Left ventricle myocardium superior (tissue), 1 donor: Measurements from ENCODE around the gene CSNK1E. TPM values are rescaled to one million over a fixed set of nuclear protein-coding genes. Genes with fewer than 3 reads are reported as not detected.
A peak's percentile ranks its signal among the peaks of the same experiment; 100 is the strongest.

Experiments
- ATAC-seq: fragments of 200-7000 bp; cut with Tn5 transposase; one replicate; pipeline ENCODE4 v1.9.1; 2020; ENCODE audit warnings: mild to moderate bottlenecking, moderate library complexity
- DNase-seq: peaks from one replicate; pipeline ENCODE4 v3.0.0-alpha.2; 2020
- intact Hi-C: fragments of 100-400 bp; cut with micrococcal nuclease; formaldehyde crosslinking; loops from one replicate; pipeline ENCODE4 v1.11.0; 2022
- total RNA-seq: library from RNA; stranded (reverse); fragmentation: NEBNext Ultra II Directional; extraction: Animal tissue kit (Norgen Biotek cat#: 25700); gene quantifications from one replicate; pipeline ENCODE4 v1.2.1, GENCODE V29; 2021
- donor health status: DM: no; HTN: yes; CAD: no; lungs with severe emphysema.

The CSNK1E gene
- total RNA-seq, 1 donor from 2014 or later, result 72.6 TPM

- ATAC-seq (peak; percentile 14), DNase-seq (peak; percentile 63)
- intact Hi-C loops, result no loop called here
These were observed 6.5 kb downstream of the CSNK1E start for GRCh38 chr22:38310518-38311322.

GRCh38 chr22:38309614-38310517 is 7.4 kb downstream of the CSNK1E start:
- peak; percentile 49 for DNase-seq
- peak; percentile 31 for ATAC-seq
- intact Hi-C loops, result no loop called here

DNA sequence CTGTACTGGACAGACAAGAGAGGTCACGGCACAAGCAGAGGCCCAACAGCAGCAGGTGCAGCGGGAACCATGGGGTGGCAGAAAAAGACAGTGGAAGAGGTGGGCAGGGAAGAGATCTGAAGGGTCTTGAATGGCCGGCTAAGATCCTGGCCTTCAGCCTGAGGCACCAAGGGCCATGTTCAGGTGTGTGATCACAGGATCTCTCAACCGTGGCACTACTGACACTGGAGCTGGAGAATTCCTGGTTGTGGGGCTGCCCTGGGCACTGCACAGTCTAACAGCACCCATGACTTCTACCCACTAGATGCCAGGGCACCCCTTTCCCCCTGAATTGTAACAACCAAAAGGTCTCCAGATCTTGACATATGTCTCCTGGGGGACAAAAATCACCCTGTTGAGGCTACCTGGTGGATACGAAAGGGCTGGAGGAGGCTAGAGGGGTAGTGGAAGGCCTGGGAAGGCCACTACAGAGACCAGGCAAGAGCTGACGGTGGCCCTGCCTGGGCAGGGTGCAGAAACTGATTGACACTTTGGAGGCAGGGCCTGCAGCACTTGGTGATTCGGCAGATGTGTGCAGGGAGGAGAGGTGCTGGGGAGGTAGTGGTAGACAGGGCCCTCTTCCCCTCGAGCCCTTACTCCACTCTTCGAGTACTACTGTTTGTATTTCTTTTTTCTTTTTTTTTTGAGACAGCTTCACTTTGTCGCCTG is 8.3 kb downstream of the CSNK1E start:
- ATAC-seq (no peak), DNase-seq (no peak)
- intact Hi-C loops, result no loop called here

DNA sequence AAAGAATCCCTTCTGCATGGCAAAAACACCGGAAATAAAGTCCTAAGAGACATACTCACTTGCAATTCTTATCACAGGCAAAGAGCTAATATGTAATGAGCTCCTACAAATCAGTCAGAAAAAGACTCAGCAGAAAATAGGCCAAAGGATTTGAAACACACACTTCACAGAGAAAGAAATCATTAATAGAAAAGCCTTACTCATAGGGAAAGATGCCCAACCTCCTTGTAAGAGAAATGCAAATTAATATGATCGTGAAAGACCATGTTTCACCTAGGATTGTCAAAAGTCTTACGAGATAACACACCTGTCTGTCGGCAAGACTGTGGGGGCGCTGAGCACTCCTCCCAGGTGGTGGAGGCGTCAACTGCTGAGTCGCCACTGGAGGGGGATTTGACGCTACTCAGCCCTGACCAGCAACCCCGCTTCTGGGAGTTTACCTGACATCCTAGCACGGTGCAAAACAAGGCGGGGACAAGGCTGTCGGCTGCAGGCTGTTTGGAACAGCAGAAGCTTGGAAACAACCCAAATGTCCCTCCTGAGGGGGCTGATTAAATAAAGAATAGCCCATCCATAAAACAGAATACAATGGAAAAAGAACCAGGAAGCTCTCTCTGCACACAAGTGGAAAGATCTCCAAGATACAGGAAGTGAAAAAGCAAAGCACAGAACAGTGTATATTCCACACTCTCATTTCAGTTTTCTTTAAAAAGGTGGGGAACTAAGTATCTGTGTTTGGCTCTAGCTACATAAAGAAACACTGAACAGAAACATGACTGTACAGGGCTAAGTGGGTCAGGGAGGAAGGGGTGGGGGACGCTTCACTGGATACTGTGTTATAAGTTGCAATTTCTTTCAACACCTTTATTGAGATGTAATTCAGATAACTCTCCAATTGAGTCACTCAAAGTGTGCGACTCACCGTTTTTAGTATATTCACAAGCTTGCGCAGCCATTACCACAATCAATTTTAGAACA is 11.5 kb downstream of the CSNK1E start:
- ATAC-seq (peak; percentile 36), DNase-seq (no peak)
- intact Hi-C loops, result no loop called here

DNA sequence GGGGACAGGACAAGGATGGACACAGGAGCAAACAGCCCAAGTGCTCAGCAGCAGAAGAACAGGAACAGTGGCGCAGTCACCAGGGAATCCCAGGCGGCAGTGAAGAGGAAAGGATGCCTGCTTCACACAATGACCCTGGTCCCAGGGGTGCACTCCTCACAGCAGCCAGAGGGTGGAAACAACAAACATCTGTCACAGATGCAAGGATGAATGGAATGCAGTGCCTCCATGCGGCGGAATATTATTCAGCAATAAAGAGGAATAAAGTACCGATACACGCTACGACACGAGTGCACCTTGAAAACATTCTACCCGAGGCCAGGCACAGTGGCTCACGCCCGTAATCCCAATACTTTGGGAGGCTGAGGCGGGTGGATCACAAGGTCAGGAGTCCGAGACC is 12.7 kb downstream of the CSNK1E start:
- DNase-seq (peak; percentile 66), ATAC-seq (peak; percentile 50)
- intact Hi-C loops, result no loop called here

DNA sequence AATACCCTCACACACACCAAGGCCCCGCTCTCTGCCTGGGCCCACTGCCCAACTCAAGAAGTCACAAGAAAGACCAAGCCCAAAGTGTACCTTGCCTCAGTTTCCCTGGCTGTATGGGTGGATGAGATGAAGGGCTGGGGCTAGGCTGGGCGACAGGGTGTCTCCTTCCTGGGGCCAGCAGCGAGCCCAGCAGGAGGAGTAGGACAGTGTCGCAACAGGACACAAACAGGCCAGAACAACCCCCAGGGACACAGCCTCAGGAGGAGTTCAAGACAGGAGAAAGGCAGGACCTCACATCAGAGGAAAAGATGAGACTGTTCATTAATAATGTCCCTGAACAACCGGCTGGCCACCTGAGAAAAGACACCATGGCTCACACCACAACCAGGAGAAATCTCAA is 13.3 kb downstream of the CSNK1E start:
- ATAC-seq (peak; percentile 36), DNase-seq (peak; percentile 42)
- intact Hi-C loops, result no loop called here

- intact Hi-C loops, result no loop called here
- no peak for ATAC-seq
These were observed 14.3 kb downstream of the CSNK1E start for GRCh38 chr22:38302906-38303305.

DNA sequence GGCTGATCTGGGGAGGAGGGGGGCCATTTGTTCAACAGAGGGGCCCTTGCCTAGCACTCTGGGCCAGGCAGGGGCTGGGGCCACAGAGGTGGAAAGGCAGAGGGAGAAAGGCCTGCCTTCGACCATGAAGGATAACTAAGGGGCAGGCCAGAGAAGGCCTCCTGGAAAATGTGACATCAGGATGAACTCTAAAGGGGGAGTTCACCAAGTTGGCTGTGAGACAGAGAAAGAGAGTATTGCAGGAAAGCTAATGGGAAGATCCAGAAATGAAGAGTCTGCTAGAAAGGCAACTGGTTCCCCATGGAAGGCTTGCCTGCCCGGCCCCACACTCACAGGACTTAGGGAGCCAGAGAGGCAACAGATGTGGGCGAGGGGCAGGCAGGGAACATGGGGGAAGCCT is 16.3 kb downstream of the CSNK1E start:
- ATAC-seq (no peak), DNase-seq (no peak)
- intact Hi-C loops, result no loop called here

More at GRCh38 chr22:38302906-38303305, 14.3 kb downstream of the CSNK1E start:
- DNase-seq, result no peak

- no peak for ATAC-seq
- intact Hi-C loops, result no loop called here
- no peak for DNase-seq
These were observed 16.9 kb downstream of the CSNK1E start for GRCh38 chr22:38300197-38300945.

GRCh38 chr22:38299770-38300102 is 17.5 kb downstream of the CSNK1E start:
- DNase-seq (peak; percentile 72), ATAC-seq (peak; percentile 67)
- intact Hi-C loops, result no loop called here

DNA sequence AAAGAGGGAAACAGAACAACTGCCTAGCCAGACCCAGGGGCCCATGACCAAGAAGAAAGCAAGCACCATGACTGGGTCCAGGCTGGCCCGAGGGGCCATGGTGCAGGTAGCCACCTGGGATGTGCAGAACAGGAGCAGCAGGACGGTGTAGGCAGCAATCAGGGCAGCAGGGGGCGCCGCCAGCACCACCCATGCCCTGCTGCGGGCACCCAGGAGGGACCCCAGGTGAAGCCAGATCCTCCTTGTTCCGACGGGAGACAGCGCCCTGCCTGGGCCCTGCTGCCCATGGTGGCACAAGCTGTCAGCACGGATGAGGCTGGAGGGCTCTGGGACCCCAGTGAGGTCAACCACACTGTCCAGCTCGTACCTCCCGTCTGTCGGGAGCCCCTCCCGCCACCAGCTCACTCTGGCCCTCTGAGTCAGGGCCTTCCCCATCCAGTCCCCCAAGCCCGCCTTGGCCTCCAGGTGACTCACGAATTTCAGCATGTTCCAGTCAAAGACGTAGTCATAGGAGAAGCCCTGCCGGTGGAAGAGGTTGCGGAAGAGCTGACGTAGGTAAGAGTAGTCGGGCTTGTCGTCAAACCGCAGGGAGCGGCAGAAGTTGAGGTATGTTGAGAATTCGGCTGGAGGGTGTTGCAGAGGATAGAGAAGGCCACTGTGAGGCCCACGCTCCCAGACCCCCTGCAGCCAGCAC is 18.8 kb downstream of the CSNK1E start:
- ATAC-seq, result no peak
- no peak for DNase-seq
- intact Hi-C loops, result no loop called here

DNA sequence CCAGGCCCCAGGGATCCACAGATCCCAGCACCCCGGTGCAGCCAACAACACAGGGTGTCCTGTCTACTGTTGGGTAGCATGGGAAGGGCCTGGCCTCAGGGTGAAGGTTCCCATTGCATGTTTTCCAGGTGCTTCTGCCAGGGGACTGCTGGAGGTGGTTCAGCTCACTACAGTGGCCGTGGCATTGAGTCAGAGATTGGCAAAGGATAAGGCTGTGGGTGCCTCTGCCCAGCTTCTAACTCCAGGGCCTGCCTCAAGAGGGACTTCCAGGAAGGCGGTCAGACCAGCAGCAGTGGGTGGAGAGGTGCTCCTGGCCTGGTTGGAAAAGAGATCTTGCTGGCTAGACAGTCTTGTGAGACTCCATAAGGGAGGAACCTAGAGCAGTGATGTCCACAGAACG is 20.9 kb downstream of the CSNK1E start:
- intact Hi-C loops, result no loop called here
- no peak for DNase-seq
- ATAC-seq, result no peak

DNA sequence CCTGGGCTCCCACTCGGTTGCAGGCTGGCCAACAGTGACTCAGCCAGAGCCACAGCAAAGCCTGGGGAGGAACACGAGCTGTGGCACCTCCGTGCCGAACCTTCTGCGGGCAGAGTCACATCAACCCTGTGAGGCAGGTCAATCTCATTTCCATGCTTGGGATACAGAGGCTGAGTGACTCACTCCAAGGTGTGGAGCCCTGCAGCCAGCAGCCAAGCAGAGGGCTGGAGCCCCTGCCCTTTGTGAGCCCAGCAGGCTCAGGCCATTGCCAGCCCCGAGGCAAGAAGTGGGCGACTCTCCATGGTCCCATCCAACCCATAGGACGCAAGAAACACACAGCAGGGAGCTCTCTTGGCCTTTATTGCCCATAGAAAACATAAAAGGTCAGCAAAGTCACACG is 21.4 kb downstream of the CSNK1E start:
- ATAC-seq (no peak), DNase-seq (no peak)
- intact Hi-C loops, result no loop called here

- DNase-seq, result no peak
- no peak for ATAC-seq
- intact Hi-C loops, result no loop called here
These were observed 21.9 kb downstream of the CSNK1E start for GRCh38 chr22:38295339-38295738.

DNA sequence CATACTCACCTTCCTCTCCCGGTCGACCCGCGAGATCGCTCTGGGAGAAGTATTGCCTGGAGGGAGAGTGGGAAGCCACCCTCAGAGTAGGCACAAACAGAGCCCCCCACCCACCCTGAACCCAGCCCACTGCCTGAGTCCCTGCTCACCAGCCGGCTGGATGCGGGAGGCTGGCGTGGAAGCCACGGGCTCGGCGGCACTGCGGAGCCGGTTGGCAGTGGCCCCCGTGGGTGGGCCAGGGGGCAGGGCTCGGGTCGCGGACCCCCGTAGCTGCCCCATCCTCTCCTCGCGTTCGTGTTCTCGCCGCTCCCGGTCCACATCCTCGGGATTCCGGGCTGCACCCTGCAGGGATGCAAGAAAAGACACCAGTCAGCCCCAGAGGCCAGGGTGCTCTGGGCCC is 23.0 kb downstream of the CSNK1E start:
- ATAC-seq (no peak), DNase-seq (no peak)
- intact Hi-C loops, result no loop called here

DNA sequence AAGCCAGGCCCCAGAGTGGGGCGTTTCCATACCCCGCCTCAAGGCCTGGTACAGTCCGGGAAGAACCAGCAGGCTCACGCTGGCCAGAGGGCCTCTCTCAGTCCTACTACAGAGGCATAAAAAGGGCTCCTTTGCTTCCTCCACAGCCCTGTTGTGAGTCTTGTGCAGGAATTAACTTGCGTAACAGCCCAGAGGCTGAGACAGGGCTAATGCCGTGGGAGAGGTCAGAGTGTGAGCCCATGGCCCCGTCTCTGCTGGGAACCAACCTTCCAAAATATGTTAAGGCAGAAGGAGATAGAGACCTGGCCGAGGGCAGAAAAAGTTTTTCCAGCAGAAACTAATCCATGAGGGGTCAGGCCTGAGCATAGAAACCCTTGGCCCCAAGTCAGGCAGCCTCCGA is 24.5 kb downstream of the CSNK1E start:
- DNase-seq (no peak), ATAC-seq (peak; percentile 27)
- intact Hi-C loops, result no loop called here

GRCh38 chr22:38291201-38291777 is 25.9 kb downstream of the CSNK1E start:
- peak; percentile 30 for ATAC-seq
- no peak for DNase-seq
- intact Hi-C loops, result no loop called here
